ENCODE results near the gene AMBRA1.

AMBRA1 gene

DNA sequence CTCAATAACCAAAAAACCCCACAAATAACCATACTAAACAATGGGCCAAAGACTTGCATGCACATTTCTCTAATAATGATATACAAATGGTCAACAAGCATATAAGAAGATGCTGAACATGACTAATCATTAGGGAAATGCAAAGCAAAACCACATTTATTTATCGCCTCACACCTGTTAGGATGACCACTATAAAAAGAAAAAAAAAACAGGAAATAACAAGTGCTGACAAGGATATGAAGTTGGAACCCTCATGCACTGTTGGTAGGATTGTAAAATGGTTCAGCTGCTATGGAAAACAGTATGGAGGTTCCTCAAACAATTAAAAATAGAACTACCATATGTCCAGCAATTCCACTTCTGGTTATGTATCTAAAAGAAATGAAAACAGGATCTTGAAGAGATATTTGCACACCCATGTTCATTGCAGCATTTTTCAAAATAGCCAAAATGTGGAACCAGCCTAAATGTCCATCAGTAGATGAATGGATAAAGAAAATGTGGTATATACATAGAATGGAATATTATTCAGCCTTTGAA is 66.2 kb downstream of the AMBRA1 start:
- no peak for ATAC-seq
- TF ChIP-seq, protein P1, sequence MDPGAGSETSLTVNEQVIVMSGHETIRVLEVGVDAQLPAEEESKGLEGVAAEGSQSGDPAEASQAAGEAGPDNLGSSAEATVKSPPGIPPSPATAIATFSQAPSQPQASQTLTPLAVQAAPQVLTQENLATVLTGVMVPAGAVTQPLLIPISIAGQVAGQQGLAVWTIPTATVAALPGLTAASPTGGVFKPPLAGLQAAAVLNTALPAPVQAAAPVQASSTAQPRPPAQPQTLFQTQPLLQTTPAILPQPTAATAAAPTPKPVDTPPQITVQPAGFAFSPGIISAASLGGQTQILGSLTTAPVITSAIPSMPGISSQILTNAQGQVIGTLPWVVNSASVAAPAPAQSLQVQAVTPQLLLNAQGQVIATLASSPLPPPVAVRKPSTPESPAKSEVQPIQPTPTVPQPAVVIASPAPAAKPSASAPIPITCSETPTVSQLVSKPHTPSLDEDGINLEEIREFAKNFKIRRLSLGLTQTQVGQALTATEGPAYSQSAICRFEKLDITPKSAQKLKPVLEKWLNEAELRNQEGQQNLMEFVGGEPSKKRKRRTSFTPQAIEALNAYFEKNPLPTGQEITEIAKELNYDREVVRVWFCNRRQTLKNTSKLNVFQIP (CRISPR knock-in tag; IDR thresholded peaks at IDR 0.05; ENCODE audit: borderline replicate concordance, low read depth) = no peak
- TF ChIP-seq TOX (CRISPR knock-in tag; IDR thresholded peaks at IDR 0.05; ENCODE audit: borderline replicate concordance) = no peak

DNA sequence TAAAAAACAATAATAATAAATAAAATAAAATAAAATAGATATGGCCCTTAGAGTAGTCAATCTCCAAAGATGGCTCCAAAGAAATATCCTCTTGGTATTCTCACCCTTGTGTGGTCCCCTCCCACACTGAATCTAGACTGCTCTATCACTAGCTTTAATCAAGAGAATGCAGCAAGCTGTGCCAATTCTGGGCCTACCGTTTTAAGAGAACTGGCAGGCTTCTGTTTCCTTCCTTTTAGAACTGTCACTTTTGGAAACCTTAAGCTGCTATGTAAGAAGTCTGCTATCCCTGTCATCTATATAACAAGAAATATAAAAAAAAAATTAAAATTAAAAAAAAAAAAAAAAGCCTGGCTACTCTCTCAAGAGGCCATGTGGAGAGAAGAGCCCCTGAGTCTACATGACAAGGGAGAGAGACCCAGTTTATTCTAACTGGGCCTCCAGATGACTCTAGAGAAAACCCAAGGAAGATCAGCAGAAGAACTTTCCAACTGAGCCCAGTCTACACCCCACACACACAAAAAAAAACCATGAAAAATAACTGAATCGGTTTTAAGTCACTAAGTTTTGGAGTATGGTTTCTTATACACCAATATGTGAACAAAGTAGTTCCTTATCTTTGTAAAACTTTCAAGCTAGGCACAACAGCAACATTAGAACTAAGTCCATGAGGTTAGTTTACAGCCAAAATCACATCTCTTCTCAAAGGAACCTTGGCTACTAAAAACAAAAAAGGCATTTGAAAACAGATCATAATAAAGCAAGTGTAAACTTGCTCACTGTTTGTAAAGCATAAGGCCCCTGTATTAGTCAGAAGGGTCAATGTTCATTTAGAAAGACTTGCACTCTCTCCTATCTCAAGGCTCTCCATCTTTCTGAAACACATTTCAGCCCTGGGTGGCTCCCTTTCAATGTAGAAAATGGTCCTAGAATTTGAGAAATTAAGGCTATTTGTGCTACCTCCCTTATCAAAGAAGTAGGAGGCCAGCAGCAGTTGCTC is 67.3 kb downstream of the AMBRA1 start:
- no peak for ATAC-seq
- TF ChIP-seq ZNF70 (CRISPR knock-in tag; IDR thresholded peaks at IDR 0.05) (no peak), GLIS3 (CRISPR knock-in tag; IDR thresholded peaks at IDR 0.05) (no peak), OSR1 (CRISPR knock-in tag; IDR thresholded peaks at IDR 0.05) (no peak), RARB (CRISPR knock-in tag; IDR thresholded peaks at IDR 0.05) (no peak), ZFP3 (CRISPR knock-in tag; IDR thresholded peaks at IDR 0.05) (no peak), TCF4 (CRISPR knock-in tag; IDR thresholded peaks at IDR 0.05; ENCODE audit: borderline replicate concordance) (no peak), ZC3H10 (CRISPR knock-in tag; IDR thresholded peaks at IDR 0.05) (no peak), SNAI2 (CRISPR knock-in tag; IDR thresholded peaks at IDR 0.05) (no peak), CSDC2 (CRISPR knock-in tag; IDR thresholded peaks at IDR 0.05) (no peak), BACH2 (CRISPR knock-in tag; IDR thresholded peaks at IDR 0.05; ENCODE audit: borderline replicate concordance) (no peak), PPARA (CRISPR knock-in tag; IDR thresholded peaks at IDR 0.05; ENCODE audit: borderline replicate concordance) (no peak), ZNF8 (CRISPR knock-in tag; IDR thresholded peaks at IDR 0.05) (no peak), ZNF565 (CRISPR knock-in tag; conservative IDR thresholded peaks at IDR 0.05; ENCODE audit: low read depth) (no peak), ZFP30 (CRISPR knock-in tag; IDR thresholded peaks at IDR 0.05) (no peak), ISL1 (CRISPR knock-in tag; IDR thresholded peaks at IDR 0.05) (no peak)
- TF ChIP-seq, protein P1 (CRISPR knock-in tag; IDR thresholded peaks at IDR 0.05; ENCODE audit: borderline replicate concordance, low read depth) = no peak
- TF ChIP-seq, protein P2, sequence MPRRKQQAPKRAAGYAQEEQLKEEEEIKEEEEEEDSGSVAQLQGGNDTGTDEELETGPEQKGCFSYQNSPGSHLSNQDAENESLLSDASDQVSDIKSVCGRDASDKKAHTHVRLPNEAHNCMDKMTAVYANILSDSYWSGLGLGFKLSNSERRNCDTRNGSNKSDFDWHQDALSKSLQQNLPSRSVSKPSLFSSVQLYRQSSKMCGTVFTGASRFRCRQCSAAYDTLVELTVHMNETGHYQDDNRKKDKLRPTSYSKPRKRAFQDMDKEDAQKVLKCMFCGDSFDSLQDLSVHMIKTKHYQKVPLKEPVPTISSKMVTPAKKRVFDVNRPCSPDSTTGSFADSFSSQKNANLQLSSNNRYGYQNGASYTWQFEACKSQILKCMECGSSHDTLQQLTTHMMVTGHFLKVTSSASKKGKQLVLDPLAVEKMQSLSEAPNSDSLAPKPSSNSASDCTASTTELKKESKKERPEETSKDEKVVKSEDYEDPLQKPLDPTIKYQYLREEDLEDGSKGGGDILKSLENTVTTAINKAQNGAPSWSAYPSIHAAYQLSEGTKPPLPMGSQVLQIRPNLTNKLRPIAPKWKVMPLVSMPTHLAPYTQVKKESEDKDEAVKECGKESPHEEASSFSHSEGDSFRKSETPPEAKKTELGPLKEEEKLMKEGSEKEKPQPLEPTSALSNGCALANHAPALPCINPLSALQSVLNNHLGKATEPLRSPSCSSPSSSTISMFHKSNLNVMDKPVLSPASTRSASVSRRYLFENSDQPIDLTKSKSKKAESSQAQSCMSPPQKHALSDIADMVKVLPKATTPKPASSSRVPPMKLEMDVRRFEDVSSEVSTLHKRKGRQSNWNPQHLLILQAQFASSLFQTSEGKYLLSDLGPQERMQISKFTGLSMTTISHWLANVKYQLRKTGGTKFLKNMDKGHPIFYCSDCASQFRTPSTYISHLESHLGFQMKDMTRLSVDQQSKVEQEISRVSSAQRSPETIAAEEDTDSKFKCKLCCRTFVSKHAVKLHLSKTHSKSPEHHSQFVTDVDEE (CRISPR knock-in tag; IDR thresholded peaks at IDR 0.05) = no peak
- TF ChIP-seq, protein P3, sequence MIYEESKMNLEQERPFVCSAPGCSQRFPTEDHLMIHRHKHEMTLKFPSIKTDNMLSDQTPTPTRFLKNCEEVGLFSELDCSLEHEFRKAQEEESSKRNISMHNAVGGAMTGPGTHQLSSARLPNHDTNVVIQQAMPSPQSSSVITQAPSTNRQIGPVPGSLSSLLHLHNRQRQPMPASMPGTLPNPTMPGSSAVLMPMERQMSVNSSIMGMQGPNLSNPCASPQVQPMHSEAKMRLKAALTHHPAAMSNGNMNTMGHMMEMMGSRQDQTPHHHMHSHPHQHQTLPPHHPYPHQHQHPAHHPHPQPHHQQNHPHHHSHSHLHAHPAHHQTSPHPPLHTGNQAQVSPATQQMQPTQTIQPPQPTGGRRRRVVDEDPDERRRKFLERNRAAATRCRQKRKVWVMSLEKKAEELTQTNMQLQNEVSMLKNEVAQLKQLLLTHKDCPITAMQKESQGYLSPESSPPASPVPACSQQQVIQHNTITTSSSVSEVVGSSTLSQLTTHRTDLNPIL (CRISPR knock-in tag; IDR thresholded peaks at IDR 0.05; ENCODE audit: low read depth) = no peak

DNA sequence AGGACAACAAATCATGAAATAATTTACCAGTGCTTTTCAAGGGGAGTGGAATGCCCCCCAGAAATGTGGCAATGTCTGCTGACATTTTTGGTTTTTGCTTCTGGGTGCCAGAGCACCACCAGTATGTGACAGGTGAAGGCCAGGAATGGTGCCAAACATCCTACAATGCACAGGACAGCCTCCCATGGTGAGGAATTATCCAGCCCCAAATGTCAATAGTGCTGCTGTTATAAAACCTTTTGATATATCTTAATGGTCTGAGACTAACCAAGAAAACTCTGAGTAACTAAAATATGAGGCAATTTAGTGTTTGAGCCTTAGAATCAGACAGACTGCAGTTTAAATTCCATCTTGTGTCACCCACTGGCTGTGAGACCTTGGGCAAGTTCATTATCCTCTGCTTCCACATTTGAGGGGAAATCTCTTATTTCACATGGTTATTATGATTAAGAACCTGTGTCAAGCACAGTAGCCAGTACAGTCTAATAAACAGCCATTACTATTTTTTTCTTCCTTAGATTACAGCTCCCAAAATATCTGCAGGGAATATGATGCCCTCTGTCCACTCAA is 69.5 kb downstream of the AMBRA1 start:
- no peak for ATAC-seq
- no peak for TF ChIP-seq ZFP30 (CRISPR knock-in tag; IDR thresholded peaks at IDR 0.05)
- TF ChIP-seq ZNF70 (CRISPR knock-in tag; IDR thresholded peaks at IDR 0.05) = no peak
- TF ChIP-seq OSR1 (CRISPR knock-in tag; IDR thresholded peaks at IDR 0.05) = no peak

DNA sequence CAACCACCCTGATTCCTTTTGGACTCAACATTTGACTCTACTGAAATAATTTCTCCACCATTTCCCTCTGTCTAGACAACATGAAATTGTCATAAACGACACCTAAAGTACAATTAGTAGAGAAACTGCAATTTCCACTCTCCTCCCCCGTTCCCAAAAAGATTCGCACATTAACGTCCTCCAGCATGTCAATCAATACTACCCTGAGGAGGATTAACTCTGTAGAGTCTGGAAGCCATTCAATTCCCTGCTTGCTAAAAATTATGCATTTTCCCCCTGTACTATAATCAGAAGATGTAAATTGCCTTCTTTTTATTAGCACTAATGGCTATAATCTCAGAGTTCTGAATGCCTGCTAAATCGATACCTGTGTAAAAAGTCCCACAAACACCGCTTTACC is 70.5 kb downstream of the AMBRA1 start:
- no peak for ATAC-seq
- TF ChIP-seq PPARA (CRISPR knock-in tag; IDR thresholded peaks at IDR 0.05; ENCODE audit: borderline replicate concordance) (no peak), BACH2 (CRISPR knock-in tag; IDR thresholded peaks at IDR 0.05; ENCODE audit: borderline replicate concordance) (no peak), ZNF8 (CRISPR knock-in tag; IDR thresholded peaks at IDR 0.05) (no peak), ZNF565 (CRISPR knock-in tag; conservative IDR thresholded peaks at IDR 0.05; ENCODE audit: low read depth) (no peak), TOX (CRISPR knock-in tag; IDR thresholded peaks at IDR 0.05; ENCODE audit: borderline replicate concordance) (no peak), OSR1 (CRISPR knock-in tag; IDR thresholded peaks at IDR 0.05) (no peak), ISL1 (CRISPR knock-in tag; IDR thresholded peaks at IDR 0.05) (no peak), GLIS3 (CRISPR knock-in tag; IDR thresholded peaks at IDR 0.05) (no peak), SNAI2 (CRISPR knock-in tag; IDR thresholded peaks at IDR 0.05) (no peak)
- TF ChIP-seq, protein P4, sequence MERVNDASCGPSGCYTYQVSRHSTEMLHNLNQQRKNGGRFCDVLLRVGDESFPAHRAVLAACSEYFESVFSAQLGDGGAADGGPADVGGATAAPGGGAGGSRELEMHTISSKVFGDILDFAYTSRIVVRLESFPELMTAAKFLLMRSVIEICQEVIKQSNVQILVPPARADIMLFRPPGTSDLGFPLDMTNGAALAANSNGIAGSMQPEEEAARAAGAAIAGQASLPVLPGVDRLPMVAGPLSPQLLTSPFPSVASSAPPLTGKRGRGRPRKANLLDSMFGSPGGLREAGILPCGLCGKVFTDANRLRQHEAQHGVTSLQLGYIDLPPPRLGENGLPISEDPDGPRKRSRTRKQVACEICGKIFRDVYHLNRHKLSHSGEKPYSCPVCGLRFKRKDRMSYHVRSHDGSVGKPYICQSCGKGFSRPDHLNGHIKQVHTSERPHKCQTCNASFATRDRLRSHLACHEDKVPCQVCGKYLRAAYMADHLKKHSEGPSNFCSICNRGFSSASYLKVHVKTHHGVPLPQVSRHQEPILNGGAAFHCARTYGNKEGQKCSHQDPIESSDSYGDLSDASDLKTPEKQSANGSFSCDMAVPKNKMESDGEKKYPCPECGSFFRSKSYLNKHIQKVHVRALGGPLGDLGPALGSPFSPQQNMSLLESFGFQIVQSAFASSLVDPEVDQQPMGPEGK (CRISPR knock-in tag; IDR thresholded peaks at IDR 0.05; ENCODE audit: borderline replicate concordance) = no peak
- TF ChIP-seq, protein P1 (CRISPR knock-in tag; IDR thresholded peaks at IDR 0.05; ENCODE audit: borderline replicate concordance, low read depth) = no peak
- TF ChIP-seq, protein P3 (CRISPR knock-in tag; IDR thresholded peaks at IDR 0.05; ENCODE audit: low read depth) = no peak

Data from SK-N-SH treated with all-trans-retinoic acid at 6 μM for 48 hours (cell line).